Measurements from ENCODE around the gene MARCHF3.

The MARCHF3 gene

GRCh38 chr5:127030259-127031146, at the start of gene MARCHF3:
Gene MARCHF3, minus strand, starts transcription at chr5:127030558. Its CDS starts 112,387 bp downstream, at chr5:126918171.
- Histone ChIP-seq H3K27ac (ENCODE audit: low read length) (peak within 1 kb of the TSS; percentile 71), H3K9me3 (ENCODE audit: control insufficient read depth in 2 of 2, low read length in 2 of 2) (no peaks in the 10 kb centered on the region), H3K9ac (ENCODE audit: low read length in 2 of 2) (peak within 1 kb of the TSS; percentile 73 to 76), H3K36me3 (ENCODE audit: control insufficient read depth in 2 of 2, insufficient read depth in 2 of 2, low read length in 2 of 2) (no peaks in the 10 kb centered on the region), H3K4me1 (ENCODE audit: control insufficient read depth, insufficient read depth, low read length) (peaks cover 4% of the 10 kb centered on the region), H3K4me3 (ENCODE audit: low read length in 2 of 2) (peak within 1 kb of the TSS; percentile 80 to 87), H3K27me3 (ENCODE audit: control insufficient read depth in 1 of 2, insufficient read depth in 2 of 2, low read length in 2 of 2) (peaks cover 3 to 6% of the 10 kb centered on the region in 2 donors)

GRCh38 chr5:127079994-127080491, 49.7 kb upstream of the MARCHF3 start:
- Histone ChIP-seq H3K27me3 (ENCODE audit: control insufficient read depth in 1 of 2, insufficient read depth in 2 of 2, low read length in 2 of 2) (no peaks in the 10 kb centered on the region), H3K4me1 (ENCODE audit: control insufficient read depth, insufficient read depth, low read length) (no peaks in the 10 kb centered on the region), H3K4me3 (ENCODE audit: low read length in 2 of 2) (no peak overlapping the region), H3K36me3 (ENCODE audit: control insufficient read depth in 2 of 2, insufficient read depth in 2 of 2, low read length in 2 of 2) (no peaks in the 10 kb centered on the region), H3K9ac (ENCODE audit: low read length in 2 of 2) (no peak overlapping the region), H3K27ac (ENCODE audit: low read length) (no peak overlapping the region), H3K9me3 (ENCODE audit: control insufficient read depth in 2 of 2, low read length in 2 of 2) (no peaks in the 10 kb centered on the region)

GRCh38 chr5:127077366-127077765, 47.0 kb upstream of the MARCHF3 start:
- H3K27ac ChIP-seq (ENCODE audit: low read length), result no peak overlapping the region
- H3K27me3 ChIP-seq (ENCODE audit: control insufficient read depth in 1 of 2, insufficient read depth in 2 of 2, low read length in 2 of 2), result no peaks in the 10 kb centered on the region
- no peaks in the 10 kb centered on the region for H3K36me3 ChIP-seq (ENCODE audit: control insufficient read depth in 2 of 2, insufficient read depth in 2 of 2, low read length in 2 of 2)
- H3K4me1 ChIP-seq (ENCODE audit: control insufficient read depth, insufficient read depth, low read length), result no peaks in the 10 kb centered on the region
- H3K9ac ChIP-seq (ENCODE audit: low read length in 2 of 2), result no peak overlapping the region
- H3K9me3 ChIP-seq (ENCODE audit: control insufficient read depth in 2 of 2, low read length in 2 of 2), result no peaks in the 10 kb centered on the region
- H3K4me3 ChIP-seq (ENCODE audit: low read length in 2 of 2), result no peak overlapping the region

GRCh38 chr5:127076315-127077129, 46.2 kb upstream of the MARCHF3 start:
- Histone ChIP-seq H3K27me3 (ENCODE audit: control insufficient read depth in 1 of 2, insufficient read depth in 2 of 2, low read length in 2 of 2) (no peaks in the 10 kb centered on the region), H3K9me3 (ENCODE audit: control insufficient read depth in 2 of 2, low read length in 2 of 2) (no peaks in the 10 kb centered on the region), H3K27ac (ENCODE audit: low read length) (no peak overlapping the region), H3K4me3 (ENCODE audit: low read length in 2 of 2) (no peak overlapping the region), H3K36me3 (ENCODE audit: control insufficient read depth in 2 of 2, insufficient read depth in 2 of 2, low read length in 2 of 2) (no peaks in the 10 kb centered on the region), H3K4me1 (ENCODE audit: control insufficient read depth, insufficient read depth, low read length) (no peaks in the 10 kb centered on the region), H3K9ac (ENCODE audit: low read length in 2 of 2) (no peak overlapping the region)

GRCh38 chr5:127074466-127074865, 44.1 kb upstream of the MARCHF3 start:
- Histone ChIP-seq H3K4me1 (ENCODE audit: control insufficient read depth, insufficient read depth, low read length) (no peaks in the 10 kb centered on the region), H3K9me3 (ENCODE audit: control insufficient read depth in 2 of 2, low read length in 2 of 2) (no peaks in the 10 kb centered on the region)

GRCh38 chr5:127072861-127073846, 42.8 kb upstream of the MARCHF3 start, which contains the start of gene C5orf63:
Gene C5orf63, minus strand, starts transcription at chr5:127073502. Its CDS starts 14,507 bp downstream, at chr5:127058995.
- no peak within 1 kb of the TSS for H3K27ac ChIP-seq (ENCODE audit: low read length)
- H3K4me3 ChIP-seq (ENCODE audit: low read length in 2 of 2), result peak within 1 kb of the TSS; percentile 70 to 75
- peak within 1 kb of the TSS; percentile 22 to 72 for H3K9ac ChIP-seq (ENCODE audit: low read length in 2 of 2)
- H3K36me3 ChIP-seq (ENCODE audit: control insufficient read depth in 2 of 2, insufficient read depth in 2 of 2, low read length in 2 of 2), result no peaks in the 10 kb centered on the region
- no peaks in the 10 kb centered on the region for H3K4me1 ChIP-seq (ENCODE audit: control insufficient read depth, insufficient read depth, low read length)
- no peaks in the 10 kb centered on the region for H3K9me3 ChIP-seq (ENCODE audit: control insufficient read depth in 2 of 2, low read length in 2 of 2)
- no peaks in the 10 kb centered on the region for H3K27me3 ChIP-seq (ENCODE audit: control insufficient read depth in 1 of 2, insufficient read depth in 2 of 2, low read length in 2 of 2)

More at GRCh38 chr5:127074466-127074865, 44.1 kb upstream of the MARCHF3 start:
- Histone ChIP-seq H3K27ac (ENCODE audit: low read length) (no peak overlapping the region), H3K27me3 (ENCODE audit: control insufficient read depth in 1 of 2, insufficient read depth in 2 of 2, low read length in 2 of 2) (no peaks in the 10 kb centered on the region), H3K4me3 (ENCODE audit: low read length in 2 of 2) (no peak overlapping the region), H3K9ac (ENCODE audit: low read length in 2 of 2) (no peak overlapping the region), H3K36me3 (ENCODE audit: control insufficient read depth in 2 of 2, insufficient read depth in 2 of 2, low read length in 2 of 2) (no peaks in the 10 kb centered on the region)

GRCh38 chr5:127070243-127070642, 39.9 kb upstream of the MARCHF3 start:
- H3K36me3 ChIP-seq (ENCODE audit: control insufficient read depth in 2 of 2, insufficient read depth in 2 of 2, low read length in 2 of 2), result peaks cover 0 to 2% of the 10 kb centered on the region in 2 donors
- no peaks in the 10 kb centered on the region for H3K4me1 ChIP-seq (ENCODE audit: control insufficient read depth, insufficient read depth, low read length)
- no peak overlapping the region for H3K9ac ChIP-seq (ENCODE audit: low read length in 2 of 2)
- H3K9me3 ChIP-seq (ENCODE audit: control insufficient read depth in 2 of 2, low read length in 2 of 2), result no peaks in the 10 kb centered on the region
- H3K27me3 ChIP-seq (ENCODE audit: control insufficient read depth in 1 of 2, insufficient read depth in 2 of 2, low read length in 2 of 2), result no peaks in the 10 kb centered on the region
- no peak overlapping the region for H3K27ac ChIP-seq (ENCODE audit: low read length)
- H3K4me3 ChIP-seq (ENCODE audit: low read length in 2 of 2), result no peak overlapping the region

- Histone ChIP-seq H3K9ac (ENCODE audit: low read length in 2 of 2) (no peak overlapping the region), H3K4me3 (ENCODE audit: low read length in 2 of 2) (no peak overlapping the region), H3K4me1 (ENCODE audit: control insufficient read depth, insufficient read depth, low read length) (no peaks in the 10 kb centered on the region), H3K36me3 (ENCODE audit: control insufficient read depth in 2 of 2, insufficient read depth in 2 of 2, low read length in 2 of 2) (peaks cover 0 to 2% of the 10 kb centered on the region in 2 donors), H3K9me3 (ENCODE audit: control insufficient read depth in 2 of 2, low read length in 2 of 2) (no peaks in the 10 kb centered on the region), H3K27me3 (ENCODE audit: control insufficient read depth in 1 of 2, insufficient read depth in 2 of 2, low read length in 2 of 2) (no peaks in the 10 kb centered on the region), H3K27ac (ENCODE audit: low read length) (no peak overlapping the region)
Observed at GRCh38 chr5:127068493-127069214, 38.3 kb upstream of the MARCHF3 start.

- H3K9ac ChIP-seq (ENCODE audit: low read length in 2 of 2), result no peak overlapping the region
- H3K36me3 ChIP-seq (ENCODE audit: control insufficient read depth in 2 of 2, insufficient read depth in 2 of 2, low read length in 2 of 2), result peaks cover 0 to 2% of the 10 kb centered on the region in 2 donors
- H3K9me3 ChIP-seq (ENCODE audit: control insufficient read depth in 2 of 2, low read length in 2 of 2), result no peaks in the 10 kb centered on the region
- no peaks in the 10 kb centered on the region for H3K4me1 ChIP-seq (ENCODE audit: control insufficient read depth, insufficient read depth, low read length)
- no peak overlapping the region for H3K4me3 ChIP-seq (ENCODE audit: low read length in 2 of 2)
- no peak overlapping the region for H3K27ac ChIP-seq (ENCODE audit: low read length)
- H3K27me3 ChIP-seq (ENCODE audit: control insufficient read depth in 1 of 2, insufficient read depth in 2 of 2, low read length in 2 of 2), result no peaks in the 10 kb centered on the region
Observed at GRCh38 chr5:127066721-127067120, 36.4 kb upstream of the MARCHF3 start.

All from stomach smooth muscle (tissue), 2 donors.